ENCODE data around the gene PCED1B. TPM values are rescaled to one million over a fixed set of nuclear protein-coding genes. Genes with fewer than 3 reads are reported as not detected.
A peak's percentile ranks its signal among the peaks of the same experiment; 100 is the strongest.

The PCED1B gene
- total RNA-seq, 2 donors from 2014 or later, result 2.5 to 7.0 TPM

DNA sequence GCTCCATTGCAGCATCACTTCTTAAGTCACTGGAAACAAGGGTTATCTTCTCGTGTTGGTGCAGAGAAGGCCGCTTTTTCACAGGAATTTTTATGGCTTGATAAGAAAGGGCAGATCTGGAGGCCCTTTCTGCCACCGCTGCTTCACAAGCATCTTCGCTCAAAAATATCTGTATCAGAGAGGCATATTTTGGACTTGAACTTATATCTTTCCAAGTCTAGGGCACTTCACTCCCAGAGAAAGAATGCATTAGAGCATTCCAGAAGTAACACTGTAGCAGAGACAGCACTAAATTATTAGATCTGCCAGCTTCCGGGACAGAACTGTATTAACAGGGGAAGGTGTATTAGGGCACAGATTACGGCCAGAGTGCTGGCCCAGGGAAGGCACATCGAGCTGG lies 152.0 kb downstream of the PCED1B start:
- Mint-ChIP-seq H3K27me3 (ENCODE audit: insufficient read depth) (no peaks in the 10 kb centered on the region), H3K4me1 (peaks cover 12% of the 10 kb centered on the region), H3K36me3 (ENCODE audit: low read depth) (peaks cover 18% of the 10 kb centered on the region), H3K27ac (no peak overlapping the region), H3K9me3 (peaks cover 5% of the 10 kb centered on the region), H3K4me3 (no peak overlapping the region)
- H3K4me3 ChIP-seq (ENCODE audit: low read length), result no peak overlapping the region
- peaks cover 3% of the 10 kb centered on the region for H3K4me1 ChIP-seq (ENCODE audit: control insufficient read depth, insufficient read depth, low read length)
- 84 to 87% methylated on average over 6 to 7 of the region's 7 CpGs for WGBS, 2 experiments (ENCODE audit: insufficient coverage in 1 of 2, insufficient read length in 1 of 2)
- no peak overlapping the region for H3K9ac ChIP-seq (ENCODE audit: extremely low read depth, low read length, poor library complexity, severe bottlenecking)
- no peaks in the 10 kb centered on the region for H3K27me3 ChIP-seq (ENCODE audit: control insufficient read depth, insufficient read depth, low read length, poor library complexity, severe bottlenecking)
- DNase-seq, result no peak
- TF ChIP-seq, protein P1, sequence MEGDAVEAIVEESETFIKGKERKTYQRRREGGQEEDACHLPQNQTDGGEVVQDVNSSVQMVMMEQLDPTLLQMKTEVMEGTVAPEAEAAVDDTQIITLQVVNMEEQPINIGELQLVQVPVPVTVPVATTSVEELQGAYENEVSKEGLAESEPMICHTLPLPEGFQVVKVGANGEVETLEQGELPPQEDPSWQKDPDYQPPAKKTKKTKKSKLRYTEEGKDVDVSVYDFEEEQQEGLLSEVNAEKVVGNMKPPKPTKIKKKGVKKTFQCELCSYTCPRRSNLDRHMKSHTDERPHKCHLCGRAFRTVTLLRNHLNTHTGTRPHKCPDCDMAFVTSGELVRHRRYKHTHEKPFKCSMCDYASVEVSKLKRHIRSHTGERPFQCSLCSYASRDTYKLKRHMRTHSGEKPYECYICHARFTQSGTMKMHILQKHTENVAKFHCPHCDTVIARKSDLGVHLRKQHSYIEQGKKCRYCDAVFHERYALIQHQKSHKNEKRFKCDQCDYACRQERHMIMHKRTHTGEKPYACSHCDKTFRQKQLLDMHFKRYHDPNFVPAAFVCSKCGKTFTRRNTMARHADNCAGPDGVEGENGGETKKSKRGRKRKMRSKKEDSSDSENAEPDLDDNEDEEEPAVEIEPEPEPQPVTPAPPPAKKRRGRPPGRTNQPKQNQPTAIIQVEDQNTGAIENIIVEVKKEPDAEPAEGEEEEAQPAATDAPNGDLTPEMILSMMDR (conservative IDR thresholded peaks at IDR 0.05), result no peak
- H3K27ac ChIP-seq (ENCODE audit: low read depth, low read length), result no peak overlapping the region
- no peaks in the 10 kb centered on the region for H3K36me3 ChIP-seq (ENCODE audit: control insufficient read depth, insufficient read depth, low read length)
- H3K9me3 ChIP-seq (ENCODE audit: control insufficient read depth, low read length), result no peaks in the 10 kb centered on the region

GRCh38 chr12:47234576-47235141 lies 155.2 kb downstream of the PCED1B start:
- H3K4me3 Mint-ChIP-seq, result no peak overlapping the region
- H3K4me1 ChIP-seq (ENCODE audit: control insufficient read depth, insufficient read depth, low read length), result peaks cover 7% of the 10 kb centered on the region
- peak; percentile 63 for DNase-seq
- no peaks in the 10 kb centered on the region for H3K36me3 ChIP-seq (ENCODE audit: control insufficient read depth, insufficient read depth, low read length)
- 93 to 94% methylated on average over 9 to 14 of the region's 14 CpGs for WGBS, 2 experiments (ENCODE audit: insufficient coverage in 1 of 2, insufficient read length in 1 of 2)
- no peaks in the 10 kb centered on the region for H3K27me3 ChIP-seq (ENCODE audit: control insufficient read depth, insufficient read depth, low read length, poor library complexity, severe bottlenecking)
- H3K27me3 Mint-ChIP-seq (ENCODE audit: insufficient read depth), result no peaks in the 10 kb centered on the region
- no peak overlapping the region for H3K9ac ChIP-seq (ENCODE audit: extremely low read depth, low read length, poor library complexity, severe bottlenecking)
- H3K27ac ChIP-seq (ENCODE audit: low read depth, low read length), result no peak overlapping the region
- no peak overlapping the region for H3K27ac Mint-ChIP-seq
- H3K36me3 Mint-ChIP-seq (ENCODE audit: low read depth), result peaks cover 21% of the 10 kb centered on the region
- TF ChIP-seq, protein P1 (conservative IDR thresholded peaks at IDR 0.05), result no peak
- peaks cover 31% of the 10 kb centered on the region for H3K4me1 Mint-ChIP-seq
- H3K9me3 Mint-ChIP-seq, result peaks cover 5% of the 10 kb centered on the region
- H3K9me3 ChIP-seq (ENCODE audit: control insufficient read depth, low read length), result no peaks in the 10 kb centered on the region
- no peak overlapping the region for H3K4me3 ChIP-seq (ENCODE audit: low read length)

GRCh38 chr12:47235258-47236040 lies 156.0 kb downstream of the PCED1B start:
- 96 to 97% methylated on average over 29 to 48 of the region's 48 CpGs for WGBS, 2 experiments (ENCODE audit: insufficient coverage in 1 of 2, insufficient read length in 1 of 2)
- Histone ChIP-seq H3K9ac (ENCODE audit: extremely low read depth, low read length, poor library complexity, severe bottlenecking) (no peak overlapping the region), H3K9me3 (ENCODE audit: control insufficient read depth, low read length) (no peaks in the 10 kb centered on the region), H3K4me3 (ENCODE audit: low read length) (no peak overlapping the region), H3K27ac (ENCODE audit: low read depth, low read length) (no peak overlapping the region), H3K36me3 (ENCODE audit: control insufficient read depth, insufficient read depth, low read length) (no peaks in the 10 kb centered on the region), H3K27me3 (ENCODE audit: control insufficient read depth, insufficient read depth, low read length, poor library complexity, severe bottlenecking) (no peaks in the 10 kb centered on the region), H3K4me1 (ENCODE audit: control insufficient read depth, insufficient read depth, low read length) (peaks cover 7% of the 10 kb centered on the region)
- peaks cover 5% of the 10 kb centered on the region for H3K9me3 Mint-ChIP-seq
- no peak overlapping the region for H3K27ac Mint-ChIP-seq
- H3K4me1 Mint-ChIP-seq, result peaks cover 31% of the 10 kb centered on the region
- H3K27me3 Mint-ChIP-seq (ENCODE audit: insufficient read depth), result no peaks in the 10 kb centered on the region
- H3K36me3 Mint-ChIP-seq (ENCODE audit: low read depth), result peaks cover 21% of the 10 kb centered on the region
- DNase-seq, result no peak
- TF ChIP-seq, protein P1 (conservative IDR thresholded peaks at IDR 0.05), result no peak
- no peak overlapping the region for H3K4me3 Mint-ChIP-seq

All from endodermal cell (in vitro differentiated cells).